Thyroid gland (tissue), 4 donors: ENCODE data around the gene TTLL7.

Experiments
- CTCF ChIP-seq, 6 experiments: fragments of 200-600 bp in 3 of 6; fragments of 450-650 bp in 3 of 6; sonication (generic) in 3 of 6; IDR thresholded peaks; one replicate each; pipeline ENCODE4 v1.5.1; 2016 to 2019; ENCODE audit warnings: antibody characterized with exemption in 6 of 6, mild to moderate bottlenecking in 2 of 6, inconsistent platforms in 1 of 6, moderate library complexity in 1 of 6
- POLR2A ChIP-seq, 2 donors: fragments of 450-650 bp; IDR thresholded peaks; one replicate each; pipeline ENCODE4 v1.6.1; 2017; ENCODE audit warnings: antibody characterized with exemption in 2 of 2, mild to moderate bottlenecking in 2 of 2, moderate library complexity in 1 of 2

- TF ChIP-seq CTCF (IDR thresholded peaks at IDR 0.05) (no peak), POLR2A (IDR thresholded peaks at IDR 0.05) (no peak)
Observed at GRCh38 chr1:83927701-83928100, 71.2 kb downstream of the TTLL7 start.
